A549 treated with Hydrocortisone at 1 μM for 4 hours (cell line): Measurements from ENCODE around the gene OR2A7. TPM values are rescaled to one million over a fixed set of nuclear protein-coding genes. Genes with fewer than 3 reads are reported as not detected.

Experiments used
- total RNA-seq: library from RNA; stranded (reverse); fragments of 200-300 nt; extraction: Qiagen RNA extraction; gene quantifications from 5 replicates; pipeline ENCODE4 v1.2.3, GENCODE V29; 2022

Gene OR2A7, protein sequence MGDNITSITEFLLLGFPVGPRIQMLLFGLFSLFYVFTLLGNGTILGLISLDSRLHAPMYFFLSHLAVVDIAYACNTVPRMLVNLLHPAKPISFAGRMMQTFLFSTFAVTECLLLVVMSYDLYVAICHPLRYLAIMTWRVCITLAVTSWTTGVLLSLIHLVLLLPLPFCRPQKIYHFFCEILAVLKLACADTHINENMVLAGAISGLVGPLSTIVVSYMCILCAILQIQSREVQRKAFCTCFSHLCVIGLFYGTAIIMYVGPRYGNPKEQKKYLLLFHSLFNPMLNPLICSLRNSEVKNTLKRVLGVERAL
- not detected in 5 replicates for total RNA-seq

DNA sequence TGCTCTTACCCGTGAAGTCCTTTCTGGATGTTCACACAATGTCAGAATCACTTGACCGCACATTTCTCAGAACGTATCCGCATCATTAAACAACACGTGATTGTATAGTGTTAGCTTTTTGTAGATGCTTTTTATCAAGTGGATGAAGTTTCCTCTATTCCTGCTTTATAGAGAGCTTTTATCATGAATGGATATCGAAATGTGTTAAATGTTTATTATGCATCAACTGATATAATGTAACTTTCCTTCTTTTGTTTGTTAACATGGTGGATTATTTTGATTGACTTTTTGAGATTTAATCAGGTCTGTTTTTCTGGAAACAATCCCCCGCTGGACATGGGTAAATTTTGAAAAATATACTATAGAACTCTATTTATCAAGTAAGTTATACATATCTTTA, at the start of gene OR2A7:
Gene OR2A7 (minus strand): TSS at position 101 of the 400 bp plus-strand sequence. CDS start 5,164 bp downstream, outside the sequence.

DNA sequence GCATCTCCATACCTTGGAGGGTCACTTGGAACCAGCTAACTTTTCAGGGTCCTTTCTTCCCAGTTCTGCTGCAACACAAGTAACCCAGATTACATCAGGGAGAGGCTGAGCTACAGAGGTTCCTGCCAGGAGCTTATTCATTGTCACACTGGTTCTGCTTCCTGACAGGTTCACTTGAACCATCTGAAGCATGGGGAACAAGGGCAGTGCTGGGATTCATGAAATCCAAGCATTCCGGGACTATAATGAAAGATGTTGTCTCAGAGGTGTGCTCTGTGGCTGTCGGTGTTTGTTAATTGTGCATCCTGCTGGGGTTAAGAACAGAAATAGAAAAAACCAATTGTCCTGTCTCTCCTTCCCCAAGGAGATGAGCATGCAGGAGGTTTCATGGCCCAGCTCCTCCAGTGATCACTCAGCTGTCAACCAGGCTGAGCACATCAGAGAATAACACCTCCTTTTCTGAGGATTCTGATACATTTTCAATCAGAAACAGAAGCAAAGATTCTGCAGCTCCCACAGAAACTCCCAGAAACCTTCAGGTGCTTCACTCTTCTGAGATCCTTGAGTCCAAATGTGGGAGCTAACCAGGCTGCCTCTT, 47.4 kb upstream of the OR2A7 start, which contains the start of gene OR2A1:
Gene OR2A1 (plus strand): TSS at position 548 of the 598 bp plus-strand sequence. CDS start 5,706 bp downstream, outside the sequence.

DNA sequence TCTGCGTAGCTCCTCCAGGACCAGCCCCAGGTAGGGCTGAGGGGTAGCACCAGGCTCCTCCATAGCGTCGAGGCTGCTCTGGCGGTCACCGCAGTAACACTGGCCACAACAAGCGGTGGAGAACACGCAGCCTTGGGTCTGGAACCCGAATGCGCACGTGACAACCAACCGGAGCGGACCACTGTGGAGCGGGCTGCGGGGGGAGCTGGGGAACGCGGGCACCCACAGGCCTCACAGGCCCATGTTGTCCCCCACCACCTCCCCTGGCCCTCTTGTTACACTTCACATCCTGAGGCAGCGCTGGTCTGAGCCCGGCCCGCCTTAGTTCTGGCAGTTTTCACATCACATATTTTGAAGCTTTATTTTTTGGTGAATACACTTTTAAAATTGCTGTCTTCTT, 4.6 kb upstream of the OR2A7 start, which contains the start of gene CTAGE8:
Gene CTAGE8 (minus strand): TSS at position 101 of the 400 bp plus-strand sequence. CDS start 38 bp downstream, at position 63.

DNA sequence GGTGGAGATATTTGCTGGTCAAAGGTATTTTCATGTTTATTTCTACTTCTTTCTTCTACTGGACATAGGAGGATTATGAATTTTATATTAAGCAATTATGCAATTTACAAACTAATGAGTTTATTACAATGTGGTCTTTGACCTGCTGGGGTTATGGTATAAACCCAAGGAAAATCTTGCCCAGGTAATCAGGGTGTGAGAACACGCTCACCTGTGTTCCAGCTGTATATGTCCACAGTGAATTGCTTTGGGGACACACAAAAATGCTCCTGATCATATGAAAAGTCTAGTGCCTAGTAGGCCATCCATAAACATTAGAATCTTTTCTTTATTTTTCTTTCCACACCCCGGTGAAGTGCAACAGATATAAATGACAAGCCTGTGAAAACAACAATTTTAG, 25.2 kb downstream of the OR2A7 start, which contains the start of gene OR2A42:
Gene OR2A42 (minus strand): TSS at position 241 of the 400 bp plus-strand sequence. CDS start 6,762 bp downstream, outside the sequence.

Other genes starting within 250 kb of the OR2A7 start
- not detected in 5 replicates for gene OR2A5, start 215.8 kb downstream of the OR2A7 start, total RNA-seq
- not detected in 5 replicates for gene OR2A25, start 195.0 kb downstream of the OR2A7 start, total RNA-seq
- not detected in 5 replicates for gene OR2A12, start 178.5 kb downstream of the OR2A7 start, total RNA-seq
- gene OR2A2, start 155.2 kb downstream of the OR2A7 start, total RNA-seq = not detected in 5 replicates
- not detected in 5 replicates for gene OR2A14, start 141.6 kb downstream of the OR2A7 start, total RNA-seq
- 0.03 TPM in 1 of 5 replicates, not detected in the others for gene CTAGE4, start 81.3 kb downstream of the OR2A7 start, total RNA-seq
- 0.37 to 0.68 TPM (median 0.39 TPM) in 5 replicates for gene ARHGEF35, start 69.0 kb downstream of the OR2A7 start, total RNA-seq
- not detected in 5 replicates for gene OR2A42, start 25.2 kb downstream of the OR2A7 start, total RNA-seq
- gene CTAGE8, start 4.5 kb upstream of the OR2A7 start, total RNA-seq = not detected in 5 replicates
- not detected in 5 replicates for gene OR2A1, start 47.6 kb upstream of the OR2A7 start, total RNA-seq
- 2.5 to 2.9 TPM (median 2.7 TPM) in 5 replicates for gene ARHGEF5, start 90.6 kb upstream of the OR2A7 start, total RNA-seq
- not detected in 5 replicates for gene NOBOX, start 138.9 kb upstream of the OR2A7 start, total RNA-seq